Measurements from ENCODE around the gene IGSF3. TPM values are rescaled to one million over a fixed set of nuclear protein-coding genes. Genes with fewer than 3 reads are reported as not detected.

Gene IGSF3
- total RNA-seq (2021) (4.0 and 6.9 TPM in 2 replicates), Bru-seq, nascent RNA (percentile 38 among the genes with signal in this experiment), BruChase-seq, experiment 1, labeled RNA remaining after a 2-hour chase (percentile 39 among the genes with signal in this experiment), BruChase-seq, experiment 2, labeled RNA remaining after a 6-hour chase (percentile 46 among the genes with signal in this experiment)
- long read RNA-seq, full-length matches to known transcripts, result 3 of 5 reads
- long read RNA-seq, partial matches to known transcripts, result 1 of 5 reads
- long read RNA-seq, other reads (novel, unspliced or antisense), result 1 of 5 reads

GRCh38 chr1:116667575-116668105, at the start of gene IGSF3:
Gene IGSF3, minus strand, starts transcription at chr1:116667733. Its CDS starts 1,407 bp downstream, at chr1:116666326.
- Histone ChIP-seq H3K4me1 (ENCODE audit: insufficient read depth, low read length, poor library complexity, severe bottlenecking) (peaks cover 9% of the 10 kb centered on the region), H3K27ac (ENCODE audit: low read depth, low read length, poor library complexity, severe bottlenecking) (no peak within 1 kb of the TSS), H3K9me3 (ENCODE audit: low read depth, low read length, poor library complexity, severe bottlenecking) (no peaks in the 10 kb centered on the region), H3K36me3 (ENCODE audit: insufficient read depth, low read length, poor library complexity, severe bottlenecking) (no peaks in the 10 kb centered on the region), H3K4me3 (ENCODE audit: low read depth, low read length, poor library complexity, severe bottlenecking) (peak within 1 kb of the TSS; percentile 68), H3K27me3 (replicated peaks; ENCODE audit: insufficient read depth, low read depth, low read length, poor library complexity) (peaks cover 14% of the 10 kb centered on the region)
- POLR2A ChIA-PET (ENCODE audit: low non-redundant PET), result interaction anchor here (0.6 kb wide), 1 partner anchor 29 kb away, joined by 4 read pairs; no protein-coding TSS in a partner anchor
- intact Hi-C loops (cut with micrococcal nuclease; ENCODE audit: unreplicated experiment), result no loop called here
- no TSS peak for BruUV-seq (replicated peaks)
- CTCF ChIA-PET, result interaction anchor here (0.9 kb wide), 1 partner anchor 99 kb away, joined by 3 read pairs; no protein-coding TSS in a partner anchor
- no peak for TF ChIP-seq EZH2 (IDR thresholded peaks at IDR 0.05; ENCODE audit: borderline replicate concordance, low read depth, low read length, poor library complexity, severe bottlenecking)
- TF ChIP-seq, protein P1, sequence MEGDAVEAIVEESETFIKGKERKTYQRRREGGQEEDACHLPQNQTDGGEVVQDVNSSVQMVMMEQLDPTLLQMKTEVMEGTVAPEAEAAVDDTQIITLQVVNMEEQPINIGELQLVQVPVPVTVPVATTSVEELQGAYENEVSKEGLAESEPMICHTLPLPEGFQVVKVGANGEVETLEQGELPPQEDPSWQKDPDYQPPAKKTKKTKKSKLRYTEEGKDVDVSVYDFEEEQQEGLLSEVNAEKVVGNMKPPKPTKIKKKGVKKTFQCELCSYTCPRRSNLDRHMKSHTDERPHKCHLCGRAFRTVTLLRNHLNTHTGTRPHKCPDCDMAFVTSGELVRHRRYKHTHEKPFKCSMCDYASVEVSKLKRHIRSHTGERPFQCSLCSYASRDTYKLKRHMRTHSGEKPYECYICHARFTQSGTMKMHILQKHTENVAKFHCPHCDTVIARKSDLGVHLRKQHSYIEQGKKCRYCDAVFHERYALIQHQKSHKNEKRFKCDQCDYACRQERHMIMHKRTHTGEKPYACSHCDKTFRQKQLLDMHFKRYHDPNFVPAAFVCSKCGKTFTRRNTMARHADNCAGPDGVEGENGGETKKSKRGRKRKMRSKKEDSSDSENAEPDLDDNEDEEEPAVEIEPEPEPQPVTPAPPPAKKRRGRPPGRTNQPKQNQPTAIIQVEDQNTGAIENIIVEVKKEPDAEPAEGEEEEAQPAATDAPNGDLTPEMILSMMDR (conservative IDR thresholded peaks at IDR 0.05; ENCODE audit: low read depth, low read length), result no peak
- peak; percentile 69 for DNase-seq (ENCODE audit: low spot score)

DNA sequence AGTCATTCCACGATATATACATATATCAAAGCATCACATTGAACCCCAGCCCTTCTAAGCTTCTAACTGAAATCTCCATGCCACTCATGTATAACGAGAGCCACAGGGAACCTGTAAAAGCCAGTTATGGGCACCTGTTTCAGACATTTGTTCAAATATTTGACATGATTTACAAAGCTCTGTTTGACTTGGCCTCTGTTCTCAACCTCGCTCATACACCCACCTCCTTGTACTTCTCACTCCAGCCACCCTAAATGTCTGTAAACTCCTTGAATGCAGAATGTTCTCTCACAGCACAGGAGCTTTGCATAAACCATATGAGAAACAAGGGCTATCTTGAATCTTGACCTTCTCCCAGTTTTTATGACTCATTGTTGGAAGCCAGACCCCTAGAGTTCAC, 49.8 kb upstream of the IGSF3 start:
- ChIA-PET POLR2A (ENCODE audit: low non-redundant PET) (no interaction called here), CTCF (no interaction called here)
- no TSS peak for BruUV-seq (replicated peaks)

DNA sequence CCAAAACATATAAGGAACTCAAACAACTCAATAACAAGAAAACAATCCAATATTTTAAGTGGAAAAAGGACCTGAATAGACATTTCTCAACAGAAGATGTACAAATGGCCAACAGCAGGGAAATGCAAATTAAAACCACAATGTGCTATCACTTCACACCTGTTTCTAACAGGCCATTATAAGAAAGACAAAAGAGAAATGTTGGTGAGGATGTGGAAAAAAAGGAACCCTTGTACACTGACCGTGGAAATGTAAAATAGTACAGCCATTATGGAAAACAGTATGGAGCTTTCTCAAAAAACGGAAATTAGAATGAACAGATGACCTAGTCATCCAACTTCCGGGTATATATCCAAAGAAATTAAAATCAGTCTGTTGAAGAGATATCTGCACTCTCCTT, 48.9 kb upstream of the IGSF3 start:
- H3K9me3 ChIP-seq (ENCODE audit: low read depth, low read length, poor library complexity, severe bottlenecking), result no peaks in the 10 kb centered on the region
- no peaks in the 10 kb centered on the region for H3K27me3 ChIP-seq (replicated peaks; ENCODE audit: insufficient read depth, low read depth, low read length, poor library complexity)
- no peak for DNase-seq (ENCODE audit: low spot score)
- intact Hi-C loops (cut with micrococcal nuclease; ENCODE audit: unreplicated experiment), result no loop called here
- H3K4me1 ChIP-seq (ENCODE audit: insufficient read depth, low read length, poor library complexity, severe bottlenecking), result peaks cover 13% of the 10 kb centered on the region
- ChIA-PET POLR2A (ENCODE audit: low non-redundant PET) (no interaction called here), CTCF (no interaction called here)
- H3K36me3 ChIP-seq (ENCODE audit: insufficient read depth, low read length, poor library complexity, severe bottlenecking), result no peaks in the 10 kb centered on the region
- H3K27ac ChIP-seq (ENCODE audit: low read depth, low read length, poor library complexity, severe bottlenecking), result no peak overlapping the region
- TF ChIP-seq, protein P1 (conservative IDR thresholded peaks at IDR 0.05; ENCODE audit: low read depth, low read length), result no peak
- no peak for TF ChIP-seq EZH2 (IDR thresholded peaks at IDR 0.05; ENCODE audit: borderline replicate concordance, low read depth, low read length, poor library complexity, severe bottlenecking)
- BruUV-seq (replicated peaks), result no TSS peak
- no peak overlapping the region for H3K4me3 ChIP-seq (ENCODE audit: low read depth, low read length, poor library complexity, severe bottlenecking)

More for the DNA sequence above, 49.8 kb upstream of the IGSF3 start:
- DNase-seq (ENCODE audit: low spot score), result no peak
- Histone ChIP-seq H3K36me3 (ENCODE audit: insufficient read depth, low read length, poor library complexity, severe bottlenecking) (no peaks in the 10 kb centered on the region), H3K27me3 (replicated peaks; ENCODE audit: insufficient read depth, low read depth, low read length, poor library complexity) (no peaks in the 10 kb centered on the region), H3K27ac (ENCODE audit: low read depth, low read length, poor library complexity, severe bottlenecking) (no peak overlapping the region), H3K4me3 (ENCODE audit: low read depth, low read length, poor library complexity, severe bottlenecking) (no peak overlapping the region), H3K4me1 (ENCODE audit: insufficient read depth, low read length, poor library complexity, severe bottlenecking) (peaks cover 6% of the 10 kb centered on the region), H3K9me3 (ENCODE audit: low read depth, low read length, poor library complexity, severe bottlenecking) (no peaks in the 10 kb centered on the region)
- intact Hi-C loops (cut with micrococcal nuclease; ENCODE audit: unreplicated experiment), result no loop called here
- TF ChIP-seq EZH2 (IDR thresholded peaks at IDR 0.05; ENCODE audit: borderline replicate concordance, low read depth, low read length, poor library complexity, severe bottlenecking), result no peak
- TF ChIP-seq, protein P1 (conservative IDR thresholded peaks at IDR 0.05; ENCODE audit: low read depth, low read length), result no peak

All from A673 (cell line).